ENCODE results near the gene NLGN1.

- no peak for TF ChIP-seq POLR2AphosphoS5 (IDR thresholded peaks at IDR 0.05)
- no peak for TF ChIP-seq CTCF (IDR thresholded peaks at IDR 0.05)
- no peak for TF ChIP-seq POLR2A (IDR thresholded peaks at IDR 0.05)
These were observed 925.2 kb downstream of the NLGN1 start for GRCh38 chr3:174322789-174323188.
